Lower lobe of right lung (tissue), 2 donors: ENCODE data around the gene SUV39H1. TPM values are rescaled to one million over a fixed set of nuclear protein-coding genes. Genes with fewer than 3 reads are reported as not detected.

Experiments
- ATAC-seq, 2 donors: fragments of 200-7000 bp; cut with Tn5 transposase; one replicate each; pipeline ENCODE4 v1.9.1; 2020 to 2022; ENCODE audit warnings: mild to moderate bottlenecking in 2 of 2, moderate library complexity in 2 of 2
- DNase-seq: peaks from one replicate; pipeline ENCODE4 v3.0.0-alpha.2; 2020
- H3K27ac ChIP-seq: fragments of 200-600 bp; one replicate; pipeline ENCODE4 v1.8.0; 2022
- H3K27me3 ChIP-seq: fragments of 200-600 bp; one replicate; pipeline ENCODE4 v1.8.0; 2022; ENCODE audit warnings: low read depth
- H3K36me3 ChIP-seq: fragments of 200-600 bp; one replicate; pipeline ENCODE4 v1.8.0; 2022; ENCODE audit warnings: mild to moderate bottlenecking
- H3K4me1 ChIP-seq: fragments of 200-600 bp; one replicate; pipeline ENCODE4 v1.8.0; 2022
- H3K4me3 ChIP-seq: fragments of 200-600 bp; one replicate; pipeline ENCODE4 v1.8.0; 2022; ENCODE audit warnings: mild to moderate bottlenecking
- H3K9me3 ChIP-seq: fragments of 200-600 bp; one replicate; pipeline ENCODE4 v1.8.0; 2022
- intact Hi-C: fragments of 100-400 bp; cut with DNase I; formaldehyde crosslinking; loops from one replicate; pipeline ENCODE4 v1.11.0; 2022
- total RNA-seq: library from RNA; stranded (reverse); fragmentation: NEBNext Ultra II Directional; extraction: Animal tissue kit (Norgen Biotek cat#: 25700); gene quantifications from one replicate; pipeline ENCODE4 v1.2.1, GENCODE V29; 2021
- TF ChIP-seq, protein P1 (sequence below): fragments of 200-600 bp; IDR thresholded peaks from one replicate; pipeline ENCODE4 v1.8.0; 2022; ENCODE audit warnings: antibody characterized with exemption, mild to moderate bottlenecking
- donor health status: DM: no; HTN: yes; CAD: no; lungs with severe emphysema.

Gene SUV39H1
- total RNA-seq, 1 donor from 2014 or later = 3.5 TPM

GRCh38 chrX:48736878-48737212, 40.3 kb downstream of the SUV39H1 start:
- H3K4me3 ChIP-seq = peak overlapping the region; percentile 62
- no peaks in the 10 kb centered on the region for H3K27me3 ChIP-seq
- TF ChIP-seq, protein P1, sequence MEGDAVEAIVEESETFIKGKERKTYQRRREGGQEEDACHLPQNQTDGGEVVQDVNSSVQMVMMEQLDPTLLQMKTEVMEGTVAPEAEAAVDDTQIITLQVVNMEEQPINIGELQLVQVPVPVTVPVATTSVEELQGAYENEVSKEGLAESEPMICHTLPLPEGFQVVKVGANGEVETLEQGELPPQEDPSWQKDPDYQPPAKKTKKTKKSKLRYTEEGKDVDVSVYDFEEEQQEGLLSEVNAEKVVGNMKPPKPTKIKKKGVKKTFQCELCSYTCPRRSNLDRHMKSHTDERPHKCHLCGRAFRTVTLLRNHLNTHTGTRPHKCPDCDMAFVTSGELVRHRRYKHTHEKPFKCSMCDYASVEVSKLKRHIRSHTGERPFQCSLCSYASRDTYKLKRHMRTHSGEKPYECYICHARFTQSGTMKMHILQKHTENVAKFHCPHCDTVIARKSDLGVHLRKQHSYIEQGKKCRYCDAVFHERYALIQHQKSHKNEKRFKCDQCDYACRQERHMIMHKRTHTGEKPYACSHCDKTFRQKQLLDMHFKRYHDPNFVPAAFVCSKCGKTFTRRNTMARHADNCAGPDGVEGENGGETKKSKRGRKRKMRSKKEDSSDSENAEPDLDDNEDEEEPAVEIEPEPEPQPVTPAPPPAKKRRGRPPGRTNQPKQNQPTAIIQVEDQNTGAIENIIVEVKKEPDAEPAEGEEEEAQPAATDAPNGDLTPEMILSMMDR = no peak
- ATAC-seq (no peak), DNase-seq (no peak)
- H3K27ac ChIP-seq = peak overlapping the region; percentile 89
- H3K36me3 ChIP-seq = no peaks in the 10 kb centered on the region
- intact Hi-C loops = no loop called here
- H3K4me1 ChIP-seq = no peaks in the 10 kb centered on the region
- no peaks in the 10 kb centered on the region for H3K9me3 ChIP-seq

GRCh38 chrX:48737213-48737938, 40.8 kb downstream of the SUV39H1 start:
- intact Hi-C loops = no loop called here
- Histone ChIP-seq H3K4me1 (no peaks in the 10 kb centered on the region), H3K27me3 (no peaks in the 10 kb centered on the region), H3K36me3 (no peaks in the 10 kb centered on the region), H3K27ac (peak overlapping the region; percentile 89), H3K4me3 (peak overlapping the region; percentile 62), H3K9me3 (no peaks in the 10 kb centered on the region)
- DNase-seq = peak; percentile 93
- TF ChIP-seq, protein P1 = no peak
- peak; percentile 99 to 100 for ATAC-seq

DNA sequence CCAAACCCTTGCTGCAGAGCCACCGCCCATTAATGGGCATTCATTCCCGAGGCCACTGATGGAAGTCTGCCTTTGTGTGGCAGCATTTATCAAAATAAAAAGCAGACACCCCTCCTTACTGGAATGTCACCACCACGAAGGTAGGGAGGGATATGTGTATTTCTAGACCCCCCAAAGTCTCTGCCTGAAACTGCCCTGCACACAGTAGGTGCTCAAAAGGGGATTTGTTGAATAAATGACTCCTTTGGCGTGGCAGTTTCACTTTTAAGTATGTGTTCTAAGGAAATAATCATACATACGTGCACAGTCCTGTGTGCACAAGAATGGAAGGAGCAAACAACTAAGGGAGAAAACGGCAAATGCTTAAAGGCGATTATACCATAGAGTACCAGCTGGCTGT, 41.4 kb downstream of the SUV39H1 start:
- ATAC-seq = no peak
- H3K9me3 ChIP-seq = no peaks in the 10 kb centered on the region
- DNase-seq = no peak
- H3K4me1 ChIP-seq = no peaks in the 10 kb centered on the region
- H3K4me3 ChIP-seq = peak overlapping the region; percentile 62
- intact Hi-C loops = no loop called here
- peak overlapping the region; percentile 89 for H3K27ac ChIP-seq
- TF ChIP-seq, protein P1 = no peak
- H3K36me3 ChIP-seq = no peaks in the 10 kb centered on the region
- no peaks in the 10 kb centered on the region for H3K27me3 ChIP-seq

DNA sequence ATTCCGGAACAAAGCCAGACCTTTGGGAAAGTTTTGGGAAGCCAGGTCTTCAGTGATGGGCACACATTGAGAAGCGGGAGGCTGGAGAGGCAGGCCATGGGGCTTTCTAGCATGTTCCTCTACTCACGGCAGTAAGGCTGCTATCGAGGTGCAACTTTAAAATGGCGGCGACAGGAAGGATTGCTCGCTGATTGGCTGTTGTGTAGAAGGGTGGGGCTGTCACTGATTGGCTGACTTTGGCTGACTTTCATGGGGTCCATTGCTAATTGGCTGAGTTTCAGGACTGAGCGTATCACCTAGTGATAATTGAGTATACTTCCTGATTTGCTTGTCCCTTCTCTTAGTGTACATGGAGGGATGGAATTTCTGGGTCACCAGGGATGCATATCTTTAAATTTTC, 45.3 kb downstream of the SUV39H1 start:
- Histone ChIP-seq H3K4me1 (no peaks in the 10 kb centered on the region), H3K27me3 (no peaks in the 10 kb centered on the region), H3K4me3 (no peak overlapping the region), H3K27ac (no peak overlapping the region), H3K36me3 (no peaks in the 10 kb centered on the region), H3K9me3 (no peaks in the 10 kb centered on the region)
- ATAC-seq (no peak), DNase-seq (no peak)
- intact Hi-C loops = no loop called here
- TF ChIP-seq, protein P1 = no peak

DNA sequence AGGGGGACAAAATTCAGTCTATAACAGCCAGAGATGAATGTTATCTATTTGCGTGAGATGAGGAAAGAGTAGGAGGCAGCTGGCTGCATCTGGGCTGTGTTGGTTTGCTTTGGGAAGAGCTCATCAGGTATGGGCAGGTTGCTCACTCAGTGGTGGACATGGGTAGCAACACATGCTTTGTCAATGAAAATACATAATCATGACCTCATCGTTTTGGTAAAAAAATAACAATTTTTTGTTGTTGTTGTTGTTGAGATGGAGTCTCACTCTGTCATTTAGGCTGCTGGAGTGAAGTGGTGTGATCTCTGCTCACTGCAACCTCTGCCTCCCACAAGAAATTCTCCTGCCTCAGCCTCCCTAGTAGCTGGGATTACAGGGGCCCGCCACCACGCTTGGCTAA, 48.7 kb downstream of the SUV39H1 start:
- no peaks in the 10 kb centered on the region for H3K36me3 ChIP-seq
- no peak overlapping the region for H3K27ac ChIP-seq
- intact Hi-C loops = no loop called here
- H3K4me1 ChIP-seq = no peaks in the 10 kb centered on the region
- H3K27me3 ChIP-seq = no peaks in the 10 kb centered on the region
- no peak overlapping the region for H3K4me3 ChIP-seq
- no peaks in the 10 kb centered on the region for H3K9me3 ChIP-seq
- TF ChIP-seq, protein P1 = no peak
- no peak for ATAC-seq
- DNase-seq = no peak
